MM.1S (cell line): Measurements from ENCODE around the gene ATP6V0B.

ENCODE experiments used
- DNase-seq: peaks from one replicate; pipeline ENCODE4 v3.0.0-alpha.2; 2015
- H2AFZ ChIP-seq: fragments of 300-600 bp; sonication (generic); 2 replicates; pipeline ENCODE4 v1.6.0; 2016; ENCODE audit warnings: antibody characterized with exemption, low read length
- H3F3A ChIP-seq: fragments of 300-600 bp; sonication (generic); 2 replicates; pipeline ENCODE4 v1.6.1; 2016; ENCODE audit warnings: mild to moderate bottlenecking, antibody characterized with exemption, low read length, moderate library complexity, mixed read lengths; ENCODE audit not compliant: insufficient read depth
- H3K27ac ChIP-seq: fragments of 300-600 bp; sonication (generic); 2 replicates; pipeline ENCODE4 v1.5.1; 2016; ENCODE audit warnings: mild to moderate bottlenecking, low read length
- H3K27me3 ChIP-seq: fragments of 300-600 bp; sonication (generic); replicated peaks from 2 replicates; pipeline ENCODE4 v1.6.0; 2016; ENCODE audit warnings: low read length; ENCODE audit not compliant: insufficient read depth
- H3K36me3 ChIP-seq: fragments of 300-600 bp; sonication (generic); replicated peaks from 2 replicates; pipeline ENCODE4 v1.6.1; 2016; ENCODE audit warnings: mild to moderate bottlenecking, low read length, mixed read lengths; ENCODE audit not compliant: insufficient read depth
- H3K4me1 ChIP-seq: fragments of 300-600 bp; sonication (generic); 2 replicates; pipeline ENCODE4 v1.6.1; 2016; ENCODE audit warnings: low read length, mixed read lengths
- H3K4me2 ChIP-seq: fragments of 300-600 bp; sonication (generic); 2 replicates; pipeline ENCODE4 v1.6.0; 2016; ENCODE audit warnings: low read depth, low read length
- H3K4me3 ChIP-seq: fragments of 300-600 bp; sonication (generic); 2 replicates; pipeline ENCODE4 v1.5.1; 2016; ENCODE audit warnings: low read length, mixed read lengths
- H3K79me2 ChIP-seq: fragments of 300-600 bp; sonication (generic); 2 replicates; pipeline ENCODE4 v1.6.1; 2016; ENCODE audit warnings: mixed run types, low read length, mixed read lengths
- H3K9ac ChIP-seq: fragments of 300-600 bp; sonication (generic); 2 replicates; pipeline ENCODE4 v1.6.1; 2016; ENCODE audit warnings: low read length, mixed read lengths
- H3K9me2 ChIP-seq: fragments of 300-600 bp; sonication (generic); replicated peaks from 2 replicates; pipeline ENCODE4 v1.6.1; 2016; ENCODE audit warnings: mild to moderate bottlenecking, low read length, mixed read lengths; ENCODE audit not compliant: insufficient read depth
- H3K9me3 ChIP-seq: fragments of 300-600 bp; sonication (generic); replicated peaks from 2 replicates; pipeline ENCODE4 v1.6.1; 2016; ENCODE audit warnings: mild to moderate bottlenecking, low read length, mixed read lengths; ENCODE audit not compliant: insufficient read depth
- H4K20me1 ChIP-seq: fragments of 300-600 bp; sonication (generic); 2 replicates; pipeline ENCODE4 v1.6.1; 2016; ENCODE audit warnings: mild to moderate bottlenecking, low read length, moderate library complexity, mixed read lengths; ENCODE audit not compliant: insufficient read depth
- EZH2 ChIP-seq: fragments of 300-600 bp; sonication (generic); optimal IDR thresholded peaks from 2 replicates; pipeline ENCODE3; 2017; ENCODE audit warnings: low read depth, mild to moderate bottlenecking, antibody characterized with exemption, low read length, mixed read lengths
- EZH2phosphoT487 ChIP-seq: fragments of 300-600 bp; sonication (generic); IDR thresholded peaks from 2 replicates; pipeline ENCODE4 v1.6.1; 2018; ENCODE audit warnings: antibody characterized with exemption, low read length
- TF ChIP-seq, protein P1 (sequence below): fragments of 300-600 bp; sonication (generic); IDR thresholded peaks from 2 replicates; pipeline ENCODE4 v1.5.1; 2016; ENCODE audit warnings: antibody characterized with exemption, low read length, mixed read lengths

The ATP6V0B gene

DNA sequence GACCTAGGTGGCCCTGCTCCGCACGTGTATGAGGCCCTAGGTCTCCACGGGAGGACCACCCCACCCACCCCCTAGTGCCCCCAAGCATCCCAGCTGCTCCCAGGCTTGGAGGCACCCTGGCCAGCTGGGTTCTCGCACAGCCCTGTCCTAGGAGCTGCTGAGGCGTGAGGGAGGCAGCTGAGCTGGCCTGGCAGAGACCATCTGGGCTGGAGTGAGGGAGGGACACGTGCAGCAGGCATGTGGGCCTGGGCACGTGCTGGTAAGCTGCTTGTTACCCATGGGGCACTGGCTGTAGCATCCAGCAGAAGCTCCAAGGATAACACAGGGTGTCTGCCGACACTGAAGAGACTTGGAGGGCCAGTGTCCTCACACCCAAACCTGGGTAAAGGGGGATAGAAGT, 46.4 kb downstream of the ATP6V0B start:
- Histone ChIP-seq H4K20me1 (no peaks in the 10 kb centered on the region), H3K27me3 (no peaks in the 10 kb centered on the region), H3K9me2 (no peaks in the 10 kb centered on the region), H3K4me3 (no peak overlapping the region), H3K4me1 (peaks cover 5% of the 10 kb centered on the region), H3K9me3 (no peaks in the 10 kb centered on the region), H3K27ac (no peak overlapping the region), H3F3A (no peaks in the 10 kb centered on the region), H3K4me2 (no peak overlapping the region), H3K9ac (no peak overlapping the region), H3K36me3 (no peaks in the 10 kb centered on the region), H3K79me2 (no peaks in the 10 kb centered on the region), H2AFZ (no peak overlapping the region)
- TF ChIP-seq EZH2, result no peak
- no peak for TF ChIP-seq EZH2phosphoT487
- TF ChIP-seq, protein P1, sequence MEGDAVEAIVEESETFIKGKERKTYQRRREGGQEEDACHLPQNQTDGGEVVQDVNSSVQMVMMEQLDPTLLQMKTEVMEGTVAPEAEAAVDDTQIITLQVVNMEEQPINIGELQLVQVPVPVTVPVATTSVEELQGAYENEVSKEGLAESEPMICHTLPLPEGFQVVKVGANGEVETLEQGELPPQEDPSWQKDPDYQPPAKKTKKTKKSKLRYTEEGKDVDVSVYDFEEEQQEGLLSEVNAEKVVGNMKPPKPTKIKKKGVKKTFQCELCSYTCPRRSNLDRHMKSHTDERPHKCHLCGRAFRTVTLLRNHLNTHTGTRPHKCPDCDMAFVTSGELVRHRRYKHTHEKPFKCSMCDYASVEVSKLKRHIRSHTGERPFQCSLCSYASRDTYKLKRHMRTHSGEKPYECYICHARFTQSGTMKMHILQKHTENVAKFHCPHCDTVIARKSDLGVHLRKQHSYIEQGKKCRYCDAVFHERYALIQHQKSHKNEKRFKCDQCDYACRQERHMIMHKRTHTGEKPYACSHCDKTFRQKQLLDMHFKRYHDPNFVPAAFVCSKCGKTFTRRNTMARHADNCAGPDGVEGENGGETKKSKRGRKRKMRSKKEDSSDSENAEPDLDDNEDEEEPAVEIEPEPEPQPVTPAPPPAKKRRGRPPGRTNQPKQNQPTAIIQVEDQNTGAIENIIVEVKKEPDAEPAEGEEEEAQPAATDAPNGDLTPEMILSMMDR, result no peak
- DNase-seq, result no peak

DNA sequence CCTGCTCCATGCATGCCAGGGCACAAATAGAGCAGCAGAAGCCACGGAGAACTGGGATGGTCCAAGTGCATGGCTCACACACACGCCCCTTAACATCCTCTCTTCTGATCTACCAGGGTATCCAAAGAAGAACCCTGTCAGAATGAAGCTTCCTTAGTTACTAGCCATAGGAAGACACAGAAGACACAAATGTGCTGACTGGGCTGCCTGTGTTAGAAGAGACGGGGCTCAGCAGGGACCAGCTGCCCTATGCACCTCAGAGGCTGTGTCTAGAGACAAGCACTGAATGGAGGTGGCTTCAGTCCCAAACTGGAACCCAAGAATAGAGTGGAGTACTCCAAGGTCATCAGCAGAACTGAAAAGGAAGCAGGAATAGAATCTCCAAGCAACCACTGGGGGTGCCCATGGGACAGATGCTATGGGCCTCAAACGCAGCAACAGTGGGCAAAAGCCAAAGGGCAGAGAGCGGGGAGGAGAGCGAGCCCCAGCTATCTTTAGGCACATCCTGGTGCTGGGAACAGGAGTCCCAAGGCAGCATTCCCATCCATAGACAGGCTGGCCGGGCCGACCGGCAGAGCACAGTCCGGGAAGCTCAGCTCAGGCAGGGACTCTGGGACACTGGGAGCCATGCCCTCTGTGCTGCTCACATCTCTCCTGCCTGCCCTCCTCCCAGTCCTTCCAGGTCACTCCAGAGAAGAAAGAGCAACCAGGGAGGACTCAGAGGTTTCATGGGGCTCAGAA, 47.0 kb downstream of the ATP6V0B start:
- Histone ChIP-seq H3K9ac (no peak overlapping the region), H3K9me3 (no peaks in the 10 kb centered on the region), H3K79me2 (no peaks in the 10 kb centered on the region), H2AFZ (no peak overlapping the region), H3K36me3 (no peaks in the 10 kb centered on the region), H3K27ac (no peak overlapping the region), H3K4me1 (peaks cover 6% of the 10 kb centered on the region), H3K27me3 (no peaks in the 10 kb centered on the region), H3K4me2 (no peak overlapping the region), H3F3A (no peaks in the 10 kb centered on the region), H4K20me1 (no peaks in the 10 kb centered on the region), H3K4me3 (no peak overlapping the region), H3K9me2 (no peaks in the 10 kb centered on the region)
- DNase-seq, result no peak
- TF ChIP-seq, protein P1, result no peak
- TF ChIP-seq EZH2 (no peak), EZH2phosphoT487 (no peak)

DNA sequence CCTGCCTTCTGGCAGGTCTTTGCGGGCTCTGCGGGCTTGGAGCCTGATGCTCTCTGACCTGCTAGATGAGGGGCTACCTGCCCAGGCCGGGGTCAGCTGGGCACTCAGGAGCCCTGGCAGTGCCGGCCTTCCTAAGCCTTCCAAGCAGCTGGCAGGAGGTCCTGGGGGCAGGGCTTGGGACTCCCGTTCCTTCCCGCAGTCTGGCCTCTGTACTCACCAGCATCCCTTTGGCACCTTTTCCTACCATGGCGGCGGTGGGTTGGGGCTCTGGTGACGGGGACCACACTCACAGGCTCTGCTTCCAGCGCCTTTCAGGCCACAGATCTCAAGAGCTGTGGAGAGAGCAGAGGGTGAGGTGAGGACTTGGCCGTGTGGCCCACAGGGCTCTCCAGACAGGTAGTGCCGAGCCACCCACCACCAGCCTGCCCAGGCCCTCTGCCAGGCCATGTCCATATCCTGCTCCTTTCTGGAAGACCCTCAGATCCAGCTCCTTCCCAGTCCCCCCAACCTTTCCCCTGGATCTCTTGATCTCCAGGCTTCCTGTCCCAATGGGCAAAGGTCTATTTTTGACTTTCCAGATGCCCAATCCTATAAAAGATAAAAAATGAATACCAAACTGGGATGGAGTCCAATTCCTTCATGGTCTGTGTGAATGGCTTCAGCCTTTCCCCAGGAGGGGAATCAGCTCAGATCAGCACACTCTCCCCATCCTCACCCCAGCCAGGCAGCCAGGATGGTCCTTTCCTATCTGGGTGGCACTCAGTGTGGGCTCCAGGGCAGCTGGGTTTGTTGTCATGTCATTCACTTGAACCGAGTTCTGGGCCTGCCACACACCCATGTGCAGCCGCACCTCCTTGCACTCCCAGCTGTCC, 49.5 kb downstream of the ATP6V0B start:
- Histone ChIP-seq H3K4me1 (peaks cover 10% of the 10 kb centered on the region), H3K4me2 (no peak overlapping the region), H3K79me2 (no peaks in the 10 kb centered on the region), H3K9me3 (no peaks in the 10 kb centered on the region), H3K27ac (no peak overlapping the region), H3K4me3 (no peak overlapping the region), H2AFZ (no peak overlapping the region), H4K20me1 (no peaks in the 10 kb centered on the region), H3K9ac (no peak overlapping the region), H3K27me3 (no peaks in the 10 kb centered on the region), H3K9me2 (no peaks in the 10 kb centered on the region), H3F3A (no peaks in the 10 kb centered on the region), H3K36me3 (no peaks in the 10 kb centered on the region)
- TF ChIP-seq, protein P1, result no peak
- no peak for TF ChIP-seq EZH2phosphoT487
- no peak for TF ChIP-seq EZH2
- no peak for DNase-seq
